MCF 10A (cell line): ENCODE data around the gene DNAH17. TPM values are rescaled to one million over a fixed set of nuclear protein-coding genes. Genes with fewer than 3 reads are reported as not detected.

Experiments used
- BruUV-seq: library from RNA; stranded (reverse); fragments of 400-500 nt; replicated peaks from 2 replicates; lab custom pipeline; 2021; lab: Mats Ljungman, UMichigan
- CTCF ChIA-PET: fragments of 300-600 bp; sonication (Branson Sonifier 250); formaldehyde crosslinking; extraction: SDS; loops from one replicate; lab custom pipeline; 2021; ENCODE audit warnings: antibody characterized with exemption, inconsistent platforms; lab: Yijun Ruan, JAX
- POLR2A ChIA-PET: fragments of 300-600, 350-650 bp; sonication (Branson Sonifier 250); formaldehyde crosslinking; extraction: SDS; loops from one replicate; lab custom pipeline; 2020; ENCODE audit warnings: antibody characterized with exemption, inconsistent platforms; lab: Yijun Ruan, JAX
- DNase-seq: peaks from one replicate; pipeline ENCODE4 v3.0.0-alpha.2; 2018; ENCODE audit not compliant: unreplicated experiment
- H3K27ac Mint-ChIP-seq: one replicate; pipeline ENCODE4 v1.8.0; 2022; ENCODE audit warnings: mild to moderate bottlenecking, low read depth, mixed read lengths; ENCODE audit not compliant: unreplicated experiment
- H3K27me3 Mint-ChIP-seq: one replicate; pipeline ENCODE4 v1.8.0; 2022; ENCODE audit warnings: mixed read lengths; ENCODE audit not compliant: insufficient read depth, unreplicated experiment
- H3K36me3 Mint-ChIP-seq: one replicate; pipeline ENCODE4 v1.8.0; 2022; ENCODE audit warnings: mild to moderate bottlenecking, moderate library complexity, mixed read lengths; ENCODE audit not compliant: insufficient read depth, unreplicated experiment
- H3K4me1 Mint-ChIP-seq: one replicate; pipeline ENCODE4 v1.8.0; 2022; ENCODE audit warnings: mixed read lengths; ENCODE audit not compliant: insufficient read depth, unreplicated experiment
- H3K4me3 Mint-ChIP-seq: one replicate; pipeline ENCODE4 v1.8.0; 2022; ENCODE audit warnings: mild to moderate bottlenecking, moderate library complexity, mixed read lengths; ENCODE audit not compliant: unreplicated experiment
- H3K9me3 Mint-ChIP-seq: one replicate; pipeline ENCODE4 v1.8.0; 2022; ENCODE audit warnings: mixed read lengths; ENCODE audit not compliant: unreplicated experiment
- CTCF ChIP-seq: fragments of 200-600 bp; IDR thresholded peaks from one replicate; pipeline ENCODE4 v1.8.0; 2022; ENCODE audit warnings: antibody characterized with exemption, mild to moderate bottlenecking; ENCODE audit not compliant: unreplicated experiment
- intact Hi-C: fragments of 100-400 bp; cut with micrococcal nuclease; formaldehyde crosslinking; loops from 2 replicates; pipeline ENCODE4 v1.14.1; 2022
- total RNA-seq: library from RNA; stranded (reverse); gene quantifications from 2 replicates; pipeline ENCODE4 v1.2.3, GENCODE V29; 2022

The DNAH17 gene
- total RNA-seq, 1 experiment from 2014 or later, result not detected

- H3K4me1 Mint-ChIP-seq, result no peaks in the 10 kb centered on the region
- CTCF ChIA-PET, result interaction anchor here (0.7 kb wide), 1 partner anchor 89 kb away, joined by 3 read pairs; no protein-coding TSS in a partner anchor
- no peak overlapping the region for H3K4me3 Mint-ChIP-seq
- H3K27me3 Mint-ChIP-seq, result no peaks in the 10 kb centered on the region
- H3K9me3 Mint-ChIP-seq, result no peaks in the 10 kb centered on the region
- no peak overlapping the region for H3K27ac Mint-ChIP-seq
- BruUV-seq, result no TSS peak
- intact Hi-C loops, result no loop called here
- peaks cover 84% of the 10 kb centered on the region for H3K36me3 Mint-ChIP-seq
- POLR2A ChIA-PET, result interaction anchor here (1.1 kb wide), 1 partner anchor 23 kb away, joined by 3 read pairs; no protein-coding TSS in a partner anchor
- DNase-seq, result no peak
- TF ChIP-seq CTCF, result no peak
These were observed 178.0 kb downstream of the DNAH17 start for GRCh38 chr17:78399028-78399692.

- ChIA-PET POLR2A (no interaction called here), CTCF (interaction anchor here (0.7 kb wide), 1 partner anchor 90 kb away, joined by 3 read pairs; no protein-coding TSS in a partner anchor)
- Mint-ChIP-seq H3K27ac (no peak overlapping the region), H3K4me3 (no peak overlapping the region), H3K27me3 (no peaks in the 10 kb centered on the region), H3K9me3 (no peaks in the 10 kb centered on the region), H3K4me1 (no peaks in the 10 kb centered on the region), H3K36me3 (peaks cover 84% of the 10 kb centered on the region)
- intact Hi-C loops, result no loop called here
- TF ChIP-seq CTCF, result no peak
- BruUV-seq, result no TSS peak
- DNase-seq, result no peak
These were observed 178.8 kb downstream of the DNAH17 start for GRCh38 chr17:78398390-78398789.

GRCh38 chr17:78397681-78398101, 179.5 kb downstream of the DNAH17 start:
- intact Hi-C loops, result no loop called here
- DNase-seq, result no peak
- CTCF ChIA-PET, result interaction anchor here (1.2 kb wide), 1 partner anchor 25 kb away, joined by 3 read pairs; no protein-coding TSS in a partner anchor
- Mint-ChIP-seq H3K4me1 (no peaks in the 10 kb centered on the region), H3K27ac (no peak overlapping the region), H3K36me3 (peaks cover 82% of the 10 kb centered on the region), H3K4me3 (no peak overlapping the region), H3K9me3 (no peaks in the 10 kb centered on the region), H3K27me3 (no peaks in the 10 kb centered on the region)
- POLR2A ChIA-PET, result no interaction called here
- no TSS peak for BruUV-seq
- TF ChIP-seq CTCF, result no peak

GRCh38 chr17:78396441-78397337, 180.5 kb downstream of the DNAH17 start:
- Mint-ChIP-seq H3K36me3 (peaks cover 76% of the 10 kb centered on the region), H3K9me3 (no peaks in the 10 kb centered on the region), H3K4me1 (peaks cover 7% of the 10 kb centered on the region), H3K27me3 (no peaks in the 10 kb centered on the region), H3K27ac (no peak overlapping the region), H3K4me3 (no peak overlapping the region)
- ChIA-PET POLR2A (interaction anchor here (1.2 kb wide), 1 partner anchor 13 kb away, joined by 3 read pairs; no protein-coding TSS in a partner anchor), CTCF (interaction anchor here (0.7 to 1.3 kb wide), 3 partner anchors 22 to 36 kb away, joined by 3 to 4 read pairs (median 3); no protein-coding TSS in a partner anchor)
- intact Hi-C loops, result no loop called here
- no TSS peak for BruUV-seq
- TF ChIP-seq CTCF, result no peak
- no peak for DNase-seq
